ENCODE data around the gene ZSWIM6.

The ZSWIM6 gene

GRCh38 chr5:61538722-61539501 is 206.9 kb downstream of the ZSWIM6 start:
- no peak for DNase-seq (ENCODE audit: low read depth in 2 of 2)

GRCh38 chr5:61549530-61549929 is 217.5 kb downstream of the ZSWIM6 start:
- DNase-seq (ENCODE audit: low read depth in 2 of 2): no peak

GRCh38 chr5:61551637-61552313 is 219.7 kb downstream of the ZSWIM6 start:
- no peak for DNase-seq (ENCODE audit: low read depth in 2 of 2)

- no peak for DNase-seq (ENCODE audit: low read depth in 2 of 2)
Measured at GRCh38 chr5:61559146-61559545, 227.1 kb downstream of the ZSWIM6 start.

GRCh38 chr5:61559722-61560121 is 227.7 kb downstream of the ZSWIM6 start:
- no peak for DNase-seq (ENCODE audit: low read depth in 2 of 2)

- DNase-seq (ENCODE audit: low read depth in 2 of 2): no peak
Measured at GRCh38 chr5:61563401-61563800, 231.3 kb downstream of the ZSWIM6 start.

- no peak for DNase-seq (ENCODE audit: low read depth in 2 of 2)
Measured at GRCh38 chr5:61567337-61567736, 235.3 kb downstream of the ZSWIM6 start.

GRCh38 chr5:61569353-61569752 is 237.3 kb downstream of the ZSWIM6 start:
- DNase-seq (ENCODE audit: low read depth in 2 of 2): no peak

- no peak for DNase-seq (ENCODE audit: low read depth in 2 of 2)
Measured at GRCh38 chr5:61570767-61571166, 238.7 kb downstream of the ZSWIM6 start.

- no peak for DNase-seq (ENCODE audit: low read depth in 2 of 2)
Measured at GRCh38 chr5:61572959-61573358, 240.9 kb downstream of the ZSWIM6 start.

- DNase-seq (ENCODE audit: low read depth in 2 of 2): no peak
Measured at GRCh38 chr5:61575103-61575502, 243.0 kb downstream of the ZSWIM6 start.

GRCh38 chr5:61575581-61575980 is 243.5 kb downstream of the ZSWIM6 start:
- no peak for DNase-seq (ENCODE audit: low read depth in 2 of 2)

GRCh38 chr5:61576556-61576955 is 244.5 kb downstream of the ZSWIM6 start:
- DNase-seq (ENCODE audit: low read depth in 2 of 2): no peak

- no peak for DNase-seq (ENCODE audit: low read depth in 2 of 2)
Measured at GRCh38 chr5:61578858-61579503, 246.9 kb downstream of the ZSWIM6 start.

GRCh38 chr5:61582205-61582820 is 250.3 kb downstream of the ZSWIM6 start:
- DNase-seq (ENCODE audit: low read depth in 2 of 2): no peak

GRCh38 chr5:61582887-61583286 is 250.8 kb downstream of the ZSWIM6 start:
- DNase-seq (ENCODE audit: low read depth in 2 of 2): no peak

GRCh38 chr5:61586096-61587084 is 254.3 kb downstream of the ZSWIM6 start:
- DNase-seq (ENCODE audit: low read depth in 2 of 2): no peak

- no peak for DNase-seq (ENCODE audit: low read depth in 2 of 2)
Measured at GRCh38 chr5:61587125-61587524, 255.1 kb downstream of the ZSWIM6 start.

GRCh38 chr5:61588216-61588615 is 256.2 kb downstream of the ZSWIM6 start:
- no peak for DNase-seq (ENCODE audit: low read depth in 2 of 2)

GRCh38 chr5:61589946-61590345 is 257.9 kb downstream of the ZSWIM6 start:
- no peak for DNase-seq (ENCODE audit: low read depth in 2 of 2)

- DNase-seq (ENCODE audit: low read depth in 2 of 2): no peak
Measured at GRCh38 chr5:61590473-61590872, 258.4 kb downstream of the ZSWIM6 start.

Data from stimulated activated CD4-positive, alpha-beta T cell treated with anti-CD3 and anti-CD28 coated beads, Interleukin-4, amount 100 ng/mL, for 48 hours (primary cell).